Measurements from ENCODE around the gene NHSL2.

The NHSL2 gene

DNA sequence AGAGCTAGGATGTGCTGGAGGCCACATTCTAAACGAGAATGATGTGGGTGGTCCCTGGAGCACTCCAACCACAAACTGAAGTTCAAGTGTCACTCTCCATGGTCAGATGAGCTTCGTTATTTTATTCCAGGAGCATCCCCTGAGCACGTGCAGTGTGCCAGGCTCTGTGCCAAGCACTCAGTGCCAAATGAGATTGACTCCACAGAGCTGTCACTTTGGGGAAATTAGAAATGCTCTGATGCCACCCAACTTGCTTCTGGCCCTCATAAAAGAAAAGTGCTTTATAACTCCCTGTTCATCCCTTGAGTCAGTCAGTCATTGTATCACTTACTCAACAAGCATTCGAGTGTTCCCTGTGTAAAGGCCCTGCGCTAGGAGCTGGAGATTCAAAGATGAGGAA lies 129.9 kb downstream of the NHSL2 start:
- CTCF ChIA-PET = interaction anchor here (1.3 to 2.3 kb wide), 4 partner anchors 18 to 91 kb away, joined by 3 to 7 read pairs (median 4); partner anchors contain the start of gene RTL5
- DNase-seq (ENCODE audit: low read depth, low spot score) = no peak
- no peak overlapping the region for H3K4me3 ChIP-seq (ENCODE audit: low read depth, low read length)
- TF ChIP-seq, protein P1, sequence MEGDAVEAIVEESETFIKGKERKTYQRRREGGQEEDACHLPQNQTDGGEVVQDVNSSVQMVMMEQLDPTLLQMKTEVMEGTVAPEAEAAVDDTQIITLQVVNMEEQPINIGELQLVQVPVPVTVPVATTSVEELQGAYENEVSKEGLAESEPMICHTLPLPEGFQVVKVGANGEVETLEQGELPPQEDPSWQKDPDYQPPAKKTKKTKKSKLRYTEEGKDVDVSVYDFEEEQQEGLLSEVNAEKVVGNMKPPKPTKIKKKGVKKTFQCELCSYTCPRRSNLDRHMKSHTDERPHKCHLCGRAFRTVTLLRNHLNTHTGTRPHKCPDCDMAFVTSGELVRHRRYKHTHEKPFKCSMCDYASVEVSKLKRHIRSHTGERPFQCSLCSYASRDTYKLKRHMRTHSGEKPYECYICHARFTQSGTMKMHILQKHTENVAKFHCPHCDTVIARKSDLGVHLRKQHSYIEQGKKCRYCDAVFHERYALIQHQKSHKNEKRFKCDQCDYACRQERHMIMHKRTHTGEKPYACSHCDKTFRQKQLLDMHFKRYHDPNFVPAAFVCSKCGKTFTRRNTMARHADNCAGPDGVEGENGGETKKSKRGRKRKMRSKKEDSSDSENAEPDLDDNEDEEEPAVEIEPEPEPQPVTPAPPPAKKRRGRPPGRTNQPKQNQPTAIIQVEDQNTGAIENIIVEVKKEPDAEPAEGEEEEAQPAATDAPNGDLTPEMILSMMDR (IDR thresholded peaks at IDR 0.05; ENCODE audit: insufficient read depth, low read length, missing control alignments) = no peak
- POLR2A ChIA-PET = no interaction called here

DNA sequence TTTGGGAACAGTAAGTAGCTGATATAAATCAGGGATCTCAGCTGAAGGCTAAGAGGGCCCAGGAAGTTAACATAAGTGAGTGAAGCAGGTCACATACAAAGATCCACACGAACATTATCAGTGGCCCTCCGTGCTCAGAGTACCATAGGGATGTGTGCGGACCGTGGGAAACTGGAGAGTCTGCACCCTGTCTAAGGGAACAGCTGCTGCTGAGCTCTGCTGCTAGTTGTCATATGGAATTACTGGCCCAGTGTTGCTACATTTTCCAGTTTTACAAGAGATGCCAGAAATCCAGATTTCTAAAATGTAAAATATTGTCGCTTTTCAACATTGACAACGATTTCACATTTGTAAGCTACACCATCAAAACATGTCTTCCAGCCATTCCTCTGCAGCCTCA lies 130.5 kb downstream of the NHSL2 start:
- ChIA-PET CTCF (interaction anchor here (1.3 to 2.3 kb wide), 4 partner anchors 19 to 91 kb away, joined by 3 to 7 read pairs (median 4); partner anchors contain the start of gene RTL5), POLR2A (no interaction called here)
- no peak overlapping the region for H3K4me3 ChIP-seq (ENCODE audit: low read depth, low read length)
- TF ChIP-seq, protein P1 (IDR thresholded peaks at IDR 0.05; ENCODE audit: insufficient read depth, low read length, missing control alignments) = no peak
- DNase-seq (ENCODE audit: low read depth, low spot score) = no peak

DNA sequence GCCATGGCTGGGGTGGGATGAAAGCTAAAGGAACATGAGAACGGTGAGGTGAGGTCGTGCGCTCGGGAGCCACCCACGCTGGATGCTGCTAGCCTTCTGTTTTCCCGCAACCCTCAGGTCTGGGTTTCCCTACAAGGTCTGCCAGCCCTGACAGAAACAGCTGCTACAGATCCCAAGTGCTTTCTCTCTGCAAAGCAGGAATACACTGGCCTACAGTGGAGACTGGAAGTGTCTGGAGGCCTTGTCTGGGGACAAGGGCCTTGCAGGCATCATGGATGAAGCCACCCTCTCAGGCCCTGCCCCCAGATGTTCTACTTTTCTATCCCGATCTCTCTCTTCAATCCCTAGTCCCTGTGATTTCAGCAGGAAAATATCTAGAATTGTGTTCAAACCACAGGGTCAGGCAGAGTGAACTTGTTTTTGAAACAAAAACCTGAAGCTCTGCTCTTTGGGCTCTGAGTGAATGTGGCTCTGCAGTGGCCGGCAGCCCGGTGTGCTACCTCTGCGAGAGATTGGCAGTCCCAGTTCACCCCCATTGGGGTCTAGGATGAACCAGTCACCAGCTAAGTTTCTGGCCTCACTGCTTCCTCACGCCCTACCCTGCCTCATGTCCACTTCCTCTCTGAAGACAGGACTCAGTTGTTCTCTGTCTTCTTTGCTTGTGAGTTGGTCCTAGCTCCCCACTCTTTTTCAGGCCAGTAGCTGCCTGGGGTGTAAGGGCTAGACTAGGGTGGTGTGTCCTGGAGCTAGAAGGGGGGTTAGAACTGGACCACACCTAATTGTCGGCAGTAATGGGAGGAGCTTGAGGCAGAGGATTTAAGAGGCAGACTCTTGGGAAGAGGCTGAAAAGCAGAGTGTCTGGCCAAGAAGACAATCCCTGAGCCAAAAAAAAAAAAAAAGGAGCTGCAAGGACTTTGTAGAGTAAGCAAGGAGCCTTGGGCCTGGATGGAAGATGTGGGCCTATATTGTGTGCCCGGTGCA lies 131.5 kb downstream of the NHSL2 start:
- POLR2A ChIA-PET = no interaction called here

DNA sequence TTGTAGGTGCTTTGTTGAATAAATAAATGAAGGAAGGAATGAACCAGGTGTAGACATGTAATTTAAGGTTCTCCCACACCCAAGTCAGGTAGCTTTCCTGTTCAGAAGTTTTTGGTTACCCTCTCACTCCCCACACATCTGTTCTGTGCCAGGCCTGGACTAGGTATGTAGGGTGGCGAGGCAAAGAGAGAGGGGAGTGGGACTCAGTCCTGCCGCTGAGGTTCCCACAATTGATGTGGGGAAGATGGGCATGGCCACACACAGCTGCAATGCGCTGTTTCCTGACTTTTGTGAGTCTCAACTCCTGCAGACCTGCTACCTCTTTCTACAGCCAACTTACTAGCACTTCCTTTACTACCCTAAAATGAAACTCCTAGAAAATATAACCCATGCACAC lies 132.2 kb downstream of the NHSL2 start:
- TF ChIP-seq, protein P1 (IDR thresholded peaks at IDR 0.05; ENCODE audit: insufficient read depth, low read length, missing control alignments) = no peak
- POLR2A ChIA-PET = no interaction called here
- no peak overlapping the region for H3K4me3 ChIP-seq (ENCODE audit: low read depth, low read length)
- CTCF ChIA-PET = interaction anchor here (1.0 to 2.3 kb wide), 4 partner anchors 11 to 81 kb away, joined by 3 to 7 read pairs (median 3); no protein-coding TSS in a partner anchor
- no peak for DNase-seq (ENCODE audit: low read depth, low spot score)

More for the DNA sequence above, 131.5 kb downstream of the NHSL2 start:
- TF ChIP-seq, protein P1 (IDR thresholded peaks at IDR 0.05; ENCODE audit: insufficient read depth, low read length, missing control alignments) = no peak
- DNase-seq (ENCODE audit: low read depth, low spot score) = no peak
- CTCF ChIA-PET = interaction anchor here (0.8 to 2.3 kb wide), 8 partner anchors 11 to 90 kb away, joined by 3 to 7 read pairs (median 3); partner anchors contain the start of gene RTL5
- no peak overlapping the region for H3K4me3 ChIP-seq (ENCODE audit: low read depth, low read length)

DNA sequence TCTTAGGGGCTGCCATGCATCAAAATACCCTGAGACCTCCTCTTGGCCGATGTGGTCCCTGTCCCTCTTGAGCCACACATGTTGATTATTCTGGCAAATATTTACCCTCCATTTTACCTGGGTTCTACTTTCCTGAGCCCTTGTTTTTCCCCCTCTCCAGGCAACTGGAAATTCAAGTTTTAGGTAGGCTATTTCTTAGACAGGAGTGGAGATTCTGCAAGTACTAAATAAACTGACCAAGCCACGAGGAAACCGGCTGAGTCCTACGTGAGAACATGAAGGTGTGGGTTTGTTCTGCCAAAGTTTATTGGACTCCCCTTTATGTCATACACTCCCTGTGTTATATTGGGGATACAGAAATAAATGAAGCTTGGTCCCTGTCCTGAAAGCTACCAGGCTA lies 133.0 kb downstream of the NHSL2 start:
- no peak overlapping the region for H3K4me3 ChIP-seq (ENCODE audit: low read depth, low read length)
- ChIA-PET POLR2A (no interaction called here), CTCF (interaction anchor here (1.2 kb wide), 1 partner anchor 22 kb away, joined by 3 read pairs; no protein-coding TSS in a partner anchor)
- TF ChIP-seq, protein P1 (IDR thresholded peaks at IDR 0.05; ENCODE audit: insufficient read depth, low read length, missing control alignments) = no peak
- no peak for DNase-seq (ENCODE audit: low read depth, low spot score)

DNA sequence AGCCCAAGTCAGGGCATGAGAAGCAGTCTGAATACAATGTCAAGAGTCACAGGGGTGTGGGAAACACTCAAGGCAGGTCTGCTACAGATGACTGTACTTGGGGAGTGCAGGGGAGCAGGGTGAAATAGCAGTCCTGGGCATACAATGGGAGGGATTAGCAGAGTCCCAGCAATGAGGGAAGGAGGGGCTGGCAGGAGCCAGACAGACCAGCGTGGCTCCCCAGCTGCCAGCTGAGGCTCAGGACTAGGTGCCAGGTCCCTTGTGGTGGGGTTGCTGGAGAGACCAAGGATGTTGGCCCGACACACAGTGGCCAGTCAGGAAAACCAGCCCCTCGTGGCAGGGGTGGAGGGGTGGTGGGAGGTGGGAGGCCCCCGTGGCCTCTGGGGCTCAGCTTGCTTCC lies 134.5 kb downstream of the NHSL2 start:
- ChIA-PET POLR2A (no interaction called here), CTCF (interaction anchor here (0.7 to 1.2 kb wide), 3 partner anchors 9 to 24 kb away, joined by 3 to 4 read pairs (median 3); no protein-coding TSS in a partner anchor)
- no peak for DNase-seq (ENCODE audit: low read depth, low spot score)

More for the DNA sequence above, 134.5 kb downstream of the NHSL2 start:
- TF ChIP-seq, protein P1 (IDR thresholded peaks at IDR 0.05; ENCODE audit: insufficient read depth, low read length, missing control alignments) = no peak
- no peak overlapping the region for H3K4me3 ChIP-seq (ENCODE audit: low read depth, low read length)
